GM18499 (cell line): ENCODE results near the gene BCAP31.
"Not testable (repeated sequence)": the region's sequence is repeated elsewhere in the genome, so short reads cannot be mapped to it uniquely, and the experiment has no call there.

Source experiments
- ATAC-seq: cut with Tn5 transposase; IDR thresholded peaks from one replicate; pipeline ENCODE4 v1.9.1; 2021; ENCODE audit warnings: moderate number of reproducible peaks; ENCODE audit not compliant: insufficient read depth, unreplicated experiment

The BCAP31 gene

GRCh38 chrX:153736071-153736820 is 12.1 kb upstream of the BCAP31 start:
- no peak for ATAC-seq

GRCh38 chrX:153735274-153735673 is 11.1 kb upstream of the BCAP31 start:
- no peak for ATAC-seq

GRCh38 chrX:153734871-153735270 is 10.7 kb upstream of the BCAP31 start:
- ATAC-seq: no peak

- no peak for ATAC-seq
Measured at GRCh38 chrX:153733651-153734240, 9.6 kb upstream of the BCAP31 start.

GRCh38 chrX:153732401-153732800 is 8.2 kb upstream of the BCAP31 start:
- ATAC-seq: no peak

- ATAC-seq: no peak
Measured at GRCh38 chrX:153731845-153732215, 7.6 kb upstream of the BCAP31 start.

GRCh38 chrX:153731117-153731844 is 7.1 kb upstream of the BCAP31 start:
- ATAC-seq: no peak

- ATAC-seq: not testable (repeated sequence)
Measured at GRCh38 chrX:153730115-153730514, 5.9 kb upstream of the BCAP31 start.

GRCh38 chrX:153728951-153729631 is 4.9 kb upstream of the BCAP31 start:
- ATAC-seq: no peak

GRCh38 chrX:153728095-153728494 is 3.9 kb upstream of the BCAP31 start:
- no peak for ATAC-seq

GRCh38 chrX:153727123-153727931 is 3.1 kb upstream of the BCAP31 start:
- ATAC-seq: no peak

- ATAC-seq: no peak
Measured at GRCh38 chrX:153726286-153727122, 2.3 kb upstream of the BCAP31 start.

GRCh38 chrX:153725832-153726285 is 1.7 kb upstream of the BCAP31 start:
- no peak for ATAC-seq

- ATAC-seq: no peak
Measured at GRCh38 chrX:153725039-153725831, 1.0 kb upstream of the BCAP31 start.

GRCh38 chrX:153723351-153724251 is 586 bp downstream of the BCAP31 start:
- ATAC-seq: no peak

- ATAC-seq: no peak
Measured at GRCh38 chrX:153722704-153723350, 1.4 kb downstream of the BCAP31 start.

- no peak for ATAC-seq
Measured at GRCh38 chrX:153719701-153720100, 4.5 kb downstream of the BCAP31 start.
